Stimulated activated CD4-positive, alpha-beta T cell treated with anti-CD3 and anti-CD28 coated beads, Interleukin-1b, Interleukin-23, amount 100 ng/mL, for 24 hours (primary cell): Measurements from ENCODE around the gene MORN5.
"Not testable (repeated sequence)": the region's sequence is repeated elsewhere in the genome, so short reads cannot be mapped to it uniquely, and the experiment has no call there.

Experiments used
- DNase-seq, 4 experiments: peaks; one replicate each; pipeline ENCODE4 v3.0.0-alpha.2; 2020; ENCODE audit warnings: low read depth in 4 of 4, low spot score in 1 of 4

Gene MORN5

GRCh38 chr9:122159026-122159924, at the start of gene MORN5, which contains the start of gene NDUFA8:
Gene MORN5 (plus strand): TSS chr9:122159908. CDS start chr9:122159973, 65 bp downstream.
Gene NDUFA8 (minus strand): TSS chr9:122159779. CDS start chr9:122159677, 102 bp downstream.
- DNase-seq, result peak; percentile 90 to 93 (median 92)

DNA sequence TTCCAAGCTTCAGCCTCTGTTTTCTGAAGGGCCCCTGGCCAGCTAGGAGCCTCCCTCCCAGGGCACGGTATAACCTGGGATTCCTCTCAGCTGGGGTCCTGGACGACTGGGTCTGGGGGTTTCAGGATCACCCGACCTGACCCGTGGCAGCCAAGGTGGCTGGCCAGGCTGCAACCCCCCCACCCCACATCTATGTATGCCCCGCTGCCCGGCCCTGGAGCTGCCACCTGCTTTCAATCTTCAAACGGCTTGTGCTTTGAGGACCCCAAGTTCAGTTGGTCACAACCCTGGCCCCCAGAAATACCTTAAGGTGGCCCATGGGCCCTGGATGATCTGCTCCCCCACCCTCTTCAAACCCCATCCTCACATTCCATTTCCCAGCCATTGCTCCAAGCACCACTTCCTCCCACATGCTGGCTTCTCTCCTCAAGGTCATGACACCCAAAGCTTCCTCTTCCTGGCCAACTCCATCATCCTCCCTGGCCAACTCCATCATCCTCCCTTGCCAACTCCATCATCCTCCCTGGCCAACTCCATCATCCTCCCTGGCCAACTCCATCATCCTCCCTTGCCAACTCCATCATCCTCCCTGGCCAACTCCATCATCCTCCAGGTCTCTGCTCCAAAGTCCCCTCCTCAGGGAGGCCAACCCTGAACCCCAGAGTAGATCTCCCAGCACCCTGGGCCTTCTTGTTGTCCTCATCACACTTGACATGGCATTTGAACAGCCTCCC, 49.4 kb upstream of the MORN5 start:
- DNase-seq, result no peak

GRCh38 chr9:122111413-122112085, 48.2 kb upstream of the MORN5 start:
- DNase-seq, result no peak

DNA sequence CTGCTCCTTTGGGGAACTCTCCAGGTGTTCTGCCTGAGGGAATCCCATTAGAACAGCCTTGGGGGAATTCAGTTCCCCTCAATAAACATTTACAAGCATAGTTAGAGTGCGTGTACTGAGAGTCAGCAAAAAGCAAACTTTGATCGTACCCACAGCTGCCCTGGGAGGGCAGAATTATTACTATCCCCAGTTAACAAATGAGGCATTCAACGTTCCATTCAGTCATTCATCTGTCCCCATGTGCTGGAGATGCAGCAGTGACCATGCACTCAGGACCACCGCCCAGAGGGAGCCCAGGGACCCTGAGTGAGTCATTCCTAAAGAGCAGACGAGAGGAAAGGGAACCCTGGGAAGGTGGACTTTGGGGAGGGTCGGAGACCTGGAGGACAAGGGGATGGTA, 47.5 kb upstream of the MORN5 start:
- no peak for DNase-seq

GRCh38 chr9:122113574-122113973, 46.1 kb upstream of the MORN5 start:
- DNase-seq, result no peak

GRCh38 chr9:122115176-122116035, 44.3 kb upstream of the MORN5 start:
- no peak for DNase-seq

GRCh38 chr9:122116040-122116439, 43.7 kb upstream of the MORN5 start:
- no peak for DNase-seq

GRCh38 chr9:122116448-122117173, 43.1 kb upstream of the MORN5 start:
- DNase-seq, result no peak

DNA sequence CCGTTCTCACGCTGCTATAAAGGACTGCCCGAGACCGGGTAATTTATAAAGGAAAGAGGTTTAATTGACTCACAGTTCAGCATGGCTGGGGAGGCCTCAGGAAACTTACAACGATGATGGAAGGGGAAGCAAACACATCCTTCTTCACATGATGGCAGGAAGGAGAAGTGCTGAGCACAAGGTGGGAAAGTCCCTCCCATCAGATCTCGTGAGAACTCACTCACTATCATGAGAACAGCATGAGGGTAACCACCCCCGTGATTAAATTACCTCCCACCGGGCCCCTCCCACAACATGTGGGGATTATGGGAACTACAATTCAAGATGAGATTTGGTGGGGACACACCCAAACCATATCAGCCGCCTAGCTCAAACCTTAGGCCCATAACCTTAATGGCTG, 42.5 kb upstream of the MORN5 start:
- DNase-seq, result not testable (repeated sequence)

DNA sequence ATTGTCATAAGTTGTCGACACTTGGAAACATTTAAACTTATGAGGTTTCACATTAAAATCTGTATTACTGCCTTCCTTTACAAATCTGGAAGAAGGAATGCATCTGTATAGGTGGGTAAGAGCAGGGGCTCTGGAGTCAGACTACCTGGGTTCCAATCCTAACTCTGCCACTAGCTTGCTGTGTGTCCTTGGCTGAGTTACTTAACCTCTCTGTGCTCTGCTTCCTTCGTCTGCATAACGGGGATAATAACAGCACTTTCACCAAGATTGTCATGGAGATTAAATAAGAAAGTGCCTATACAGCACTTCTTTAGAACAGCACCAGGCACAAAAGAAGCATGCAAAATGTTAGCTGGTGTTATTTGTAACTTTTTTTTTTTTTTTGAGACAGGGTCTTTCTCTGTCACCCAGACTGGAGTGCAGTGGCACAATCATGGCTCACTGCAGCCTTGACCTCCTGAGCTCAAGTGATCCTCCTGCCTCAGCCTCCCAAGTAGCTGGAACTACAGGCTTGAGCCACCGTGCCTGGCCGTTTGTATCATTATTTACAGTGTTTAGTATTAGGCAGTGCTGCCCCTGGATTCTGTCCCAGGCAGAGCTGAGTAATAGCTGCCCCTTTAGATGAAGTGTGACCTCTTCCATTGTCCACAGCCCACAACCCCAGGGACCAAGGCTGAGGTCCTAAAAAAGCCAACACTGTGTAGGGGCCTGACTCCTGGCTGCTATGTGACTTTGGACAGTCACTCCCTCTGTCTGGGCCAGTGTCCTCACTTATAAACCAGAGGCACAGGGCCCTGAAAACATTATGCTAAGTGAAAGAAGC, 41.2 kb upstream of the MORN5 start:
- DNase-seq, result no peak

DNA sequence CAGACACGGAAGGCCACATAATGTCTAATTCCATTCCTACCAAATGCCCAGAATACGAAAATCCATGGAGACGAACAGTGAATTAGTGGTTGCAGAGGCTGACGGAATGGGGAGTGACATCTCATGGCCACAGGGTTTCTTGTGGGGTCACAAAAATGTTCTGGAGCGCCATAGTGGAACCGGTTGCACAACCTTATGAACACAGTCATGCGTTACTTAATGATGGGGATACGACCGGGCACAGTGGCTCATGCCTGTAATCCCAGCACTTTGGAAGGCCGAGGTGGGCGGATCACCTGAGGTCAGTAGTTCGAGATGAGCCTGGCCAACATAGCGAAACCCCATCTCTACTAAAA, 40.6 kb upstream of the MORN5 start:
- DNase-seq, result no peak

DNA sequence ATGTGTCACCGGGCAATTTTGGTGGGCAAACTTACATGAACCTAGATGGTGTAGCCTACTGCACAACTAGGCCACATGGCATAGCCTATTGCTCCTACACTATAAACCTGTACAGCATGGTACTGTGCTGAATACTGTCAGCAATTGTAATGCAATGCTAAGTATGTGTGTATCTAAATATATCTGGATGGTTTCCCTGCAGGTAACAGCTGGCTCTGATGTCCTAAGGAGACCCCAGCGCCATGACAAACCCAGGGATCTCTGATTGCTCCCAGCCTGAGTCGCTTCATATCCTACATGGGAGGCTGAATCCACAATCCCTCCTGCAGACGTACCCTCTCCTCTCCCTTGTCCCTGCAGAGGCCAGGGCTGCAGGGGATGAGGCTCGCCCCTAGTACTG, 40.0 kb upstream of the MORN5 start:
- no peak for DNase-seq

DNA sequence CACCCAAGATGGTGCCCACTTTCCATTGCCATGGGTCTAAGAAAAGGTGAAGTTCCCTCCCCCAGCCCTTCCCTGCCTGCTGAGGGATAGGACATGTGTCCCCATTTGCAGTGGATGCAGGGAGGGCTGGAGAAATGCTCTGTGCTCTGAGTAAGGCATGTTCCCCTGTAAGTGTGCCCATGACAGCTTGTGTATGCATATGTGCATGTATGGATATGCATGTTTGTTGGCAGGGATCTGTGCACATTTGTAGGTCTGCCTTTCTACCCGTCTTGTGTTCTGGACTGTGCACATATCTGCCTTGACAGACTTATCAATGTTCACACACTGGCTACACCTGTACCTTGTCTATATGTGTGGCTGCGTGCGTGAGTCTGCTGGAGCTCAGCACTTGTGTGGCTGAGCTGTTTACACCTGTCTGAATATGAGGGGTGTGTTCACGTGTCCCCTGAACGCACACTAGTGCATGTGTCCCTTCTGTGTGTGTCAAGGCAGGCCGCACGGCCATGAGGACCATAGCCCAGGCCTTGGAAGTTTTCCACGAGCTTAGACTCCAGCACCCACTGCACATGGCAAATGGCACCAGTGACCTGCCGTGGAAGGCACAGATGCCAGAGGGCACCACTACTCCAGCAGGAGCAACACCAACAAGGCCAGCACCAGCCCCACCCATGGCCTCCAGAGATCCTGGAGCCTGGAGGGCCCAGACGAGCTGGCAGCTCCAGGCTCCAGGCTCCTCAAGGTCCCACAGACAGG, 39.2 kb upstream of the MORN5 start:
- no peak for DNase-seq

GRCh38 chr9:122121391-122121790, 38.3 kb upstream of the MORN5 start:
- DNase-seq, result no peak

GRCh38 chr9:122121931-122122330, 37.8 kb upstream of the MORN5 start:
- DNase-seq, result no peak

DNA sequence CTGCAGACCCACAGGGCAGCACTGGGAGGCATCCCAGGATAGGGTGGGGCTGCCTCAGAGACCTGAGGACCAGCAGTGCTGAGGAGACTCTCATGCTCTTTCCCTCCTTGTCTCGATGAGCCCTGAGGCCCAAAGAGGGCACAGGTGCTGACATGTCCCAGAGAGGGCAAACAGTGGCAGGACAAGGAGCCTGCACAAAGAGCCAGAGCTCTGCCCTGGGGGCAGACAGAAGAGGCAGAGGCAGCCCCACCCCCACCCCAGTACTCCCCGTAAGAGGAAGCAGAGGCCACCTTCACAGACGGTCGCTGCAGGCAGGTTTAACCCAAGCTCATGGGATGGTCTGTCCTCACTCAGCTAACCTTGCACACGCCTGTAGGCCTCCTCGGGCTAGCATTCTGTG, 37.2 kb upstream of the MORN5 start:
- DNase-seq, result no peak

DNA sequence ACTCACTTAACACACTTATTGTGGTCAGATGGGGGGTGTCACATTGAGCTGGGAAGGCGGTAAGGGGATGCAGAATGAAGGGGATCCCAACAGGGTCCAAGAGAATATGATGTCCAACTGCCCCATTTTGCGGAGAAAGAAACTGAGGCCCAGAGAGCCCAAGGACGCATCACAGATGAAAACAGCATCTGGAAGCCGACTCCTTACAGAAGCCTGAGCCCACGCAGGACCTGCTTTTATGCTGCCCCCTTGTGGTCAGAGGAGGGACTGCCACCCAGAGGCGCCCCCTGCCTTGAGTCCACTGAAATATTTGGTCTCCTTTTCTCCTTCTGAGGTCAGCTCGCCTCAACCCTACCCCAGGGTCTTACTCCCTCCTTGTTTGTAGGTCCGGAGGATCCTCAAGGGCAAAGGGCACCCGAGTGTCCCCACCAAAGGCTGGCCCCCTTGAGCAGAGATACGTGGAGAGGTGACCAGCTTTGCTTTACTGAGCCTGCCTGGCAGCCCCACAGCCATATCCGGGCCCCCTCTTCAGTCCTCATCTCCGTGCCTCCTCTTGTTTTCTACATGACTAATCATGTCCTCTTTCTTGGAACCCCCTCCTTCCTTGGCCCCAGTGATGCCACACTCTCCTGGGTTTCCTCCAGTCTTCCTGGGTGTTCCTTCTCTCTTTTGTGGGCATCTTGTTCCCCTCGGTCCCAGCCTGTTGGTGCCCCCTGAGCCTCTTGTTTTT, 36.6 kb upstream of the MORN5 start:
- peak; percentile 54 to 66 (median 60) for DNase-seq

DNA sequence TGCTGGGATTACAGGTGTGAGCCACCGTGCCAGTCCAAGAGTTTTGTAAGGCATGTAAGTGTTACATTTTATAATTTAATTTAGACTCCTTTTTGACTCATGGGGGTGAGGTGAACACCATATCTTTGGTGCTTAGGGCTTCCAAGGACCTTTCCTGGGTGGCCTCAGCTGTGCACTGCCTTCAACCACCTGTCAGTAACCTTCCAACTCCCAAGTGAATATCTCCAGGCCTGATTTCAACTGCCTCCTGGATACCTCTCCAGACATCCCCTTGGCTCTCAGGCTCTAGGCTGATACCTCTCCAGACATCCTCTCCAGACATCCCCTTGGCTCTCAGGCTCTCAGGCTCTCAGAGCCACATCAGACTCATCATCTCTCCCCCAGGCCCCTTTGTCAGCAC, 35.7 kb upstream of the MORN5 start:
- no peak for DNase-seq
